GM18951 (cell line): ENCODE results near the gene SAMD4B.

Experiments used
- POLR2A ChIP-seq: IDR thresholded peaks from 4 replicates; pipeline ENCODE4 v1.6.1; 2011; ENCODE audit warnings: mild to moderate bottlenecking; ENCODE audit not compliant: insufficient read length, insufficient read depth; ENCODE audit errors: extremely low read depth
- in situ Hi-C: fragments of 300-500 bp; cut with MboI; formaldehyde crosslinking; loops from one replicate; pipeline ENCODE4 v1.12.0; 2022; ENCODE audit warnings: low sequenced_read_pairs, mixed read lengths, inconsistent platforms; ENCODE audit not compliant: unreplicated experiment

SAMD4B gene, protein sequence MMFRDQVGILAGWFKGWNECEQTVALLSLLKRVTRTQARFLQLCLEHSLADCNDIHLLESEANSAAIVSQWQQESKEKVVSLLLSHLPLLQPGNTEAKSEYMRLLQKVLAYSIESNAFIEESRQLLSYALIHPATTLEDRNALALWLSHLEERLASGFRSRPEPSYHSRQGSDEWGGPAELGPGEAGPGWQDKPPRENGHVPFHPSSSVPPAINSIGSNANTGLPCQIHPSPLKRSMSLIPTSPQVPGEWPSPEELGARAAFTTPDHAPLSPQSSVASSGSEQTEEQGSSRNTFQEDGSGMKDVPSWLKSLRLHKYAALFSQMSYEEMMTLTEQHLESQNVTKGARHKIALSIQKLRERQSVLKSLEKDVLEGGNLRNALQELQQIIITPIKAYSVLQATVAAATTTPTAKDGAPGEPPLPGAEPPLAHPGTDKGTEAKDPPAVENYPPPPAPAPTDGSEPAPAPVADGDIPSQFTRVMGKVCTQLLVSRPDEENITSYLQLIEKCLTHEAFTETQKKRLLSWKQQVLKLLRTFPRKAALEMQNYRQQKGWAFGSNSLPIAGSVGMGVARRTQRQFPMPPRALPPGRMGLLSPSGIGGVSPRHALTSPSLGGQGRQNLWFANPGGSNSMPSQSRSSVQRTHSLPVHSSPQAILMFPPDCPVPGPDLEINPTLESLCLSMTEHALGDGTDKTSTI

DNA sequence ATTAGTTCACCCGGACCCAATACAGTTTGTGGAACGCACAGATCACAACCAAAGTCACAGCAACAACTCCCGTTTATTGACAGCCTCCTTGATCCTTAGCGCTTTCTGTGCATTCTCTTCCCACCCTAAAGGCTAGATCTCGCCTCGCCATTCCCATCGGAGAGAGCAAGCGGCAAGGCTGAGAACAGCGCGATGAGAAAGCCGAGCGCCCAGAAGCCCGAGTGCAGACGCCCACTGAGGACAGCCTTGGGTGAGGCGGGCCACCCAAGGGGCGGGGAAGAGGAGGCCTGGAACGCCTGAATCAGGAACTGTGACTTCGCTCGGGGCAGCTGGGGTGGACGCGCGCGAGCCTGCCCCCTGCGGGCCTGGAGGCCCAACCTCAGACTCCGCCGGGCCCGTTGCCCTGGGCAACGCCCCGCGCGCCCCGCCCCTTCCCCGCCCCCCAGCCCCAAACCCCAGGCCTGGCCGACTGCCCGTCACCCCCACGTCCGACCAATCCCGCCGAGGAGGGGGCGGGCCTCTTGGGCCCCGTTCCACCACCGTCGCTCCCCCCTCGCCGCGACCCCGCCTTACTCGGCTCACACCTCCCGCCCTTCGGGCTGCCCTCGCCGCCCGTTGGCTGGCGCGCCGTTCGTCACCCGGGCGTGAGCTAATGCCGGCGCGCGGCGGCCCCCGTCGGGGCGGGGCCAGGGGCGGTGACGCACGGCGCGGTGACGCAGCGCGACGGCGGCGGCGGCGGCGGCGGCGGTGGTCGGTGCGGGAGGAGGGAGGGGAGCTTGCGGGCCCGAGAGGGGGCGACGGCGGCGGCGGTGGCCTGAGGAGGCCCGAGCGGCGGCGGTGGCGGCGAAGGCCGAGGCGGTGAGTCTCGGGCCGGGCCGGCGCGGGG lies at the start of gene SAMD4B:
SAMD4B (plus strand) TSS at position 703 of the 886 bp plus-strand sequence. CDS start 14,473 bp downstream, outside the sequence.
- in situ Hi-C loops, result no loop called here
- TF ChIP-seq POLR2A, result peak; percentile 95

DNA sequence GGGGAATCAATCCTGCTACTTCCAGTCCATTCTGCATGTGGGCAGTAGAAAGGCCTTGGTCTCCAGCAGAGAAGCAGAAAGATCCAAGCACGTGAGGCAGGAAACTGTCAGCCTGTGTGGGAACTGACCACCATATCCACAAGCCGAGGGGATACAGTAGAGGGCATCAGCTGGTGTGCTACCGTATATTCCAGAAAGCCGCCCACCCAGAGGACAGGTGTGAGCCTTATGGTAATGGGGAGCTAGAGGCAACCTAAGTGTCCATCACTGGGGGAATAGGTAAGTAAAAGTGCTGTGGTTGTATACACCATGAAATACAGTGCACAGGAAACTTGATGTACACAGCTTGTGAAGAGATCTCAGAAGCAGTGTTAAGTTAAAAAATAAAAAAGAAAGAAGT lies 48.8 kb upstream of the SAMD4B start:
- in situ Hi-C loops, result no loop called here
- no peak for TF ChIP-seq POLR2A

DNA sequence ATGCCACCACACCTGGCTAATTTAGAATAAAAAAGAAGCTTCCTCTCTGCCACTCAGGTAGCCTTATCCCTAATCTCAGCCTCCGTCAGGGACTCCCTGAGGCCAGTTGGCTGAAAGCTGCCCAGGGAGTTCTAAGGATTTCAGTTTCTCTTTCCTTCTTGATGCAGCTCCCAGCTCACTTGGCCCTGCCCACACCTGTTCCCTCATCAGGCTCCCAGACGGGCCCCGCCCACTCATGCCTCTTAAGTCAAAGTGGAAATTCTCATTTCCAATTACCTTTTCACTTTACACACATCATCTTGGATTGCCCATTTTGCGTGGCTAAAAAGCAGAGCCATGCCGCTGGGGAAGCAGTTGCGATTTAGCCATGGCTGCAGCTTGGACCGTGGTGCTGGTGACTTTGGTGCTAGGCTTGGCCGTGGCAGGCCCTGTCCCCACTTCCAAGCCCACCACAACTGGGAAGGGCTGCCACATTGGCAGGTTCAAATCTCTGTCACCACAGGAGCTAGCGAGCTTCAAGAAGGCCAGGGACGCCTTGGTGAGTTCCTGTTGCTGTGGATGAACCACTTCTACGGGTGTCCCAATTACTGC lies 46.1 kb upstream of the SAMD4B start, which contains the start of gene IFNL1:
IFNL1 (plus strand) TSS at position 353 of the 591 bp plus-strand sequence; CDS start at position 368, 15 bp downstream.
- no peak for TF ChIP-seq POLR2A
- in situ Hi-C loops, result no loop called here

DNA sequence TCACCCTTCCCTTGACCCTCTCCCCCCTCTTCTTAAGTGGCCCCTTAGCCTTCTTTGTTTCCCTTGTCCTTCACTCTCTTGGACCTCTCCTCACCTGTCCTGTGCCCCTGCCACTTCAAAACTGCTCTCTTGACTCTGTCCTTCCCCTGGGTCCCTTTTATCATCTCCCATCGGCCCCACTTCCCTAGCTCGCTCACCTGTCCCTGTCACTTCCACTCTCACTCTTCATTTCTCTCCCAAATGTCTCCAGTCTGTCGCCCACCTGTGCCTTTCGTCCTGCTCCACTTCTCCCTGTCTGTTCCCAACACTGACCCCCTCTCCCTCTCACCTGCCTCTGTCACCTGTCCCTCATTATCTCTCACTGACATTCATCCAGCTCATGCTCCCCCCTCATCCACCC lies 45.3 kb upstream of the SAMD4B start:
- in situ Hi-C loops, result no loop called here
- TF ChIP-seq POLR2A, result no peak

DNA sequence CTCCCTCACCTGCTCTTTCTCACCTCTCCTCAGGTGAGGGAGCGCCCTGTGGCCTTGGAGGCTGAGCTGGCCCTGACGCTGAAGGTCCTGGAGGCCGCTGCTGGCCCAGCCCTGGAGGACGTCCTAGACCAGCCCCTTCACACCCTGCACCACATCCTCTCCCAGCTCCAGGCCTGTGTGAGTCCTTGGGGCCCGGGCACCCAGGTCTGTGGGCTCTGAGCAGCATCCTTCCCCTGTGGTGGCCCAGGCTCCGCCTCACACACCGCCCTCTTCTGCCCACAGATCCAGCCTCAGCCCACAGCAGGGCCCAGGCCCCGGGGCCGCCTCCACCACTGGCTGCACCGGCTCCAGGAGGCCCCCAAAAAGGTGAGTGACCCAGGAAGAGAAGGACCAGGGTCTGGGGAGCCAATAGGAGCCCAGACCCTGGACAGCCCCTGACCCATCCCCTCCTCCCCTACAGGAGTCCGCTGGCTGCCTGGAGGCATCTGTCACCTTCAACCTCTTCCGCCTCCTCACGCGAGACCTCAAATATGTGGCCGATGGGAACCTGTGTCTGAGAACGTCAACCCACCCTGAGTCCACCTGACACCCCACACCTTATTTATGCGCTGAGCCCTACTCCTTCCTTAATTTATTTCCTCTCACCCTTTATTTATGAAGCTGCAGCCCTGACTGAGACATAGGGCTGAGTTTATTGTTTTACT lies 44.1 kb upstream of the SAMD4B start:
- in situ Hi-C loops, result no loop called here
- no peak for TF ChIP-seq POLR2A

DNA sequence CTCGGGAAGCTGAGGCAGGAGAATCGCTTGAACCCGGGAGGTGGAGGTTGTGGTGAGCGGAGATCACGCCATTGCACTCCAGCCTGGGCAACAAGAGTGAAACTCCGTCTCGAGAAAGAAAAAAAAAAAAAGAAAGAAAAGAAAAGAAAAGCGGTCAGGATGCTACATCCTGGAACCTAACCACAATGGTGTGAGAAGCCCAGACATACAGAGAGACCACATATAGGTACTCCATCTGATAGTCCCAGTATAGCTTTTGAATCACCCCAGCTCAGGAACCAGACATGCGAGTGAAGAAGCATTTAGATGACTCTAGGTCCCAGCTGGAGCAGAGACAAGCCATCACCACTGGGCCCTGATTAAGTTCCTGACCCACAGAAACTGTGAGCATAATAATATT lies 42.8 kb upstream of the SAMD4B start:
- in situ Hi-C loops, result no loop called here
- no peak for TF ChIP-seq POLR2A

DNA sequence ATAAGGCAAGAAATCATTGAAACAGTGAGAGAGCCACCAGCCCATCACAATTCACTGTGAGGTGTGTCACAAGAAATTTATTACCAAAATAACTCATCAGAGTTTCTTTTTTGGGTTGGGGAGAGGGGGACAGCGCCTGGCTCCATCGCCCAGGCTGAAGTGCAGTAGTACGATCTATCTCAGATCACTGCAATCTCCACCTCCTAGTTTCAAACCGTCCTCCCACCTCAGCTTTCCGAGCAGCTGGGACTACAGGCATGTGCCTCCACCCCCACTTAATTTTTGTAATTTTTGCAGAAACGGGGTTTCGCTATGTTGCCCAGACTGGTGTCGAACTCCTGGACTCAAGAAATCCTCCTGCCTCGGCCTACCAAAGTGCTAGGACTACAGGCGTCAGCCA lies 42.4 kb upstream of the SAMD4B start:
- TF ChIP-seq POLR2A, result no peak
- in situ Hi-C loops, result no loop called here

DNA sequence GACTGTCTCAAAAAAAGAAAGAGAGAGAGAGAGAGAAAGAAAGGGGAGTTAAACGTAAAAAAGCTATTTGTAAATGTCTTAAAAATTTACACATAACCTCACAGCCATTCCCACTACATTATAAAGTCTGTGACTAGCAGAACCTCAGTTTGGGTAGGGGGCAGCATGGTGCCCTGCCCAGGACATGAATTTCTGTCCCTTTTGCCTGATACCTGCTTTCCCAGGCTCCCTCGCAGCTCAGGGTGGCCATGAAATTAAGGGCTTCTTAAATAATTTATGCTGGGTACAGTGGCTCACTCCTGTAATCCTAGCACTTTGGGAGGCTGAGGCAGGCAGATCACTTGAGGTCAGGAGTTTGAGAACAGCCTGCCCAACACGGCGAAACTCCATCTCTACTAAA lies 41.2 kb upstream of the SAMD4B start:
- TF ChIP-seq POLR2A, result no peak

DNA sequence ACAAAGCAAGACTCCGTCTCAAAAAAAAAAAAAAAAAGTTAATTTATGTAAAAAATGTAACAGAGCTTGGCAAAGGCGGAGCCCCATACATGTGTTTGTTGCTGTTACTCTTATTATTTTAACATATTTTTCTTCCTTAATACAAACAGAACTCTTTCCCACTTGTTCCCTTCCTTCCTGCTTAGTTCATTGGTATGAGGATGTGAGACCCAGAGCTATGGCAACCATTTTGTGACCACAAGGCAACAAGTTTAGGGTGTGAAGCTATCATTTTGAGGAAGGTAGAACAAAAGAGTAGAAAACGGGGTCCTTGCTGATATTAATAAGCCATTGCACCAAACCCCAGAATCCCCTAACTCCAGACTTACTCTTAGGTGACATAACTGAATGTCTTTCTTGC lies 40.7 kb upstream of the SAMD4B start:
- no peak for TF ChIP-seq POLR2A
- in situ Hi-C loops, result no loop called here

More for the DNA sequence above, 41.2 kb upstream of the SAMD4B start:
- in situ Hi-C loops, result no loop called here

DNA sequence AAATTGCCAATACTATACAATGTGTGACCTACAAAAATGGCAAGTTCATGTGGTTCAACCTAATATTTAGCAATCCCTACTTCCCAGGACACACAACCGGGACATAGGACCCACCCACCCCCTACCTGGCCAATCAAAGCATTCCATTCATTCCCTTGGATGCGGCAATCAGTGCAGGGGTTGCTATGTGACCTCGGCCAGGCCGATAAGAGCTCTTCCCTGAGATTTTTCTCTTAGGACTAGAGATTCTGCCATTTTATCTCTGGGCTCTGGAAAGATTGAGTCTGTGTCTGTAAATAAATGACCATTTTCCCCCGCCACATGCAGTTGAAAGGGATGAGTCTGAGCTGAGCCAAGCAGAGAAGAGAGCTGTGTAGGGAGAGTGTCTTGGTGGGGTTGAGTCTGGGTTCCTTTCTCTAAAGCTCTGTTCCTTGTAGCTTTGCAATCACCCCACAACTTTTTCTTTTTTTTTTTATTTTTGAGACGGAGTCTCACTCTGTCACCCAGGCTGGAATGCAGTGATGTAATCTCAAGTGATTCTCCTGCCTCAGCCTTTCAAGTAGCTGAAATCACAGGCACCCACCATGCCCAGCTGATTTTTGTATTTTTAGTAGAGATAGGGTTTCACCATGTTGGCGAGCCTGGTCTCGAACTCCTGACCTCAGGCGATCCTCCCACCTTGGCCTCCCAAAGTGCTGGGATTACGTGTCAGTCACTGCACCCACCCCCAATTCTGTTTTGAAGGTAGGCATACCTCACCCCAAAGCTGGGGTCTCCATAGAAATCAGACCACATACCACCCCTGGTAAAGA lies 38.6 kb upstream of the SAMD4B start:
- in situ Hi-C loops, result no loop called here
- TF ChIP-seq POLR2A, result no peak

DNA sequence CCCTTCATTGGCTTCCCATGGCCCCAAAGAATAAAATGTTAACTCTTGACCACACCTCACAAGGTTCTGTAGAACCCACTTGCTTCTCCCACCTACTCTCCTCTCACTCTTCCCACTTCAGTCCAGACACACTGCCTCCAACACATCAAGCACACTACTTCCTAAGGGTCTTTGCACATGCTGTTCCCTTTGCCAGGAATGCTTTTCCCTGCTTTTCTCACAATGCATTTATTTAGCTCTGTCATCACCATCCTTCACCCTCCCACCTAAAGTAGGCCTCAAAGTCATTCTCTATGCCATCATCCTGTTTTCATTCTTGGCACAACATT lies 38.1 kb upstream of the SAMD4B start:
- in situ Hi-C loops, result no loop called here
- TF ChIP-seq POLR2A, result no peak
